Mucosa of descending colon (tissue), 3 donors: ENCODE measurements around the gene TBC1D3B. TPM values are rescaled to one million over a fixed set of nuclear protein-coding genes. Genes with fewer than 3 reads are reported as not detected.

Source experiments
- ATAC-seq: fragments of 200-7000 bp; cut with Tn5 transposase; one replicate; pipeline ENCODE4 v1.9.1; 2020; ENCODE audit warnings: mild to moderate bottlenecking, moderate library complexity
- DNase-seq, 3 donors: peaks; one replicate each; pipeline ENCODE4 v3.0.0-alpha.2; 2020
- H3K36me3 ChIP-seq: fragments of 200-600 bp; one replicate; pipeline ENCODE4 v1.8.0; 2021; ENCODE audit warnings: low read depth, mild to moderate bottlenecking
- H3K4me1 ChIP-seq: fragments of 200-600 bp; one replicate; pipeline ENCODE4 v1.8.0; 2021; ENCODE audit warnings: low read depth, mild to moderate bottlenecking
- H3K4me3 ChIP-seq: fragments of 200-600 bp; one replicate; pipeline ENCODE4 v1.8.0; 2021; ENCODE audit warnings: mild to moderate bottlenecking
- H3K9me3 ChIP-seq: fragments of 200-600 bp; one replicate; pipeline ENCODE4 v1.8.0; 2021; ENCODE audit warnings: mild to moderate bottlenecking
- intact Hi-C, 2 donors: fragments of 100-400 bp; cut with DNase I in 1 of 2; cut with micrococcal nuclease in 1 of 2; formaldehyde crosslinking; loops; one replicate each; pipeline versions ENCODE4 v1.11.0 to v1.11.1; 2022; cut with DNase I, micrococcal nuclease
- total RNA-seq, 3 donors: library from RNA; stranded (reverse); fragmentation: NEBNext Ultra II Directional in 2 of 3; extraction: Animal tissue kit (Norgen Biotek cat#: 25700) in 2 of 3; gene quantifications; one replicate each; pipeline versions ENCODE4 v1.2.1 to v1.2.4, GENCODE V29; 2021 to 2023
- TF ChIP-seq, protein P1 (sequence below): fragments of 200-600 bp; IDR thresholded peaks from one replicate; pipeline ENCODE4 v1.8.0; 2022; ENCODE audit warnings: antibody characterized with exemption, mild to moderate bottlenecking
- donor health status: DM: no; HTN: no; CAD: no; lungs with moderate emphysema.
- donor health status: DM: no; HTN: no; CAD: no.
- donor health status: DM: no; HTN: yes; CAD: no.

Gene TBC1D3B
- total RNA-seq, 3 donors from 2014 or later, result 8.0 to 12.9 (median 10.8) TPM

DNA sequence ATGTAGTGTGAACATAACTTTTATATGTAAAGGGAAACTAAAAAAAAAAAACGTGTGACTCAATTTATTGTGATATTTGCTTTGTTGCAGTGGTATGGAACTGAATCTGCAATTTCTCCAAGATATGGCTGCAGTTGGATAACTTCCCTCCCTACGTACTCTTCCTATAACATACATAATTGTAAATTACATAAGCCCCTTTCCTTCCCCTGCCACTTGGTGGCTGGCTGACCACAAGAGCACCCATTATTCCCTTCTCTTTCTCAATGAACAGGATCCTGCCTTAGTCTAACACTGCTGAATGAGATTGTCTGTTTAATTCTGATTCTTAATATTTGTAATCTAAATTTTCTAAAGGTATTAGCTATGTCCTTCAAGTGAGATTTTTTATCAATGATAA lies 45.0 kb downstream of the TBC1D3B start:
- Histone ChIP-seq H3K9me3 (no peaks in the 10 kb centered on the region), H3K4me1 (peaks cover 34% of the 10 kb centered on the region), H3K36me3 (no peaks in the 10 kb centered on the region), H3K4me3 (no peak overlapping the region)
- intact Hi-C loops, result no loop called here
- DNase-seq (no peak), ATAC-seq (no peak)
- TF ChIP-seq, protein P1, sequence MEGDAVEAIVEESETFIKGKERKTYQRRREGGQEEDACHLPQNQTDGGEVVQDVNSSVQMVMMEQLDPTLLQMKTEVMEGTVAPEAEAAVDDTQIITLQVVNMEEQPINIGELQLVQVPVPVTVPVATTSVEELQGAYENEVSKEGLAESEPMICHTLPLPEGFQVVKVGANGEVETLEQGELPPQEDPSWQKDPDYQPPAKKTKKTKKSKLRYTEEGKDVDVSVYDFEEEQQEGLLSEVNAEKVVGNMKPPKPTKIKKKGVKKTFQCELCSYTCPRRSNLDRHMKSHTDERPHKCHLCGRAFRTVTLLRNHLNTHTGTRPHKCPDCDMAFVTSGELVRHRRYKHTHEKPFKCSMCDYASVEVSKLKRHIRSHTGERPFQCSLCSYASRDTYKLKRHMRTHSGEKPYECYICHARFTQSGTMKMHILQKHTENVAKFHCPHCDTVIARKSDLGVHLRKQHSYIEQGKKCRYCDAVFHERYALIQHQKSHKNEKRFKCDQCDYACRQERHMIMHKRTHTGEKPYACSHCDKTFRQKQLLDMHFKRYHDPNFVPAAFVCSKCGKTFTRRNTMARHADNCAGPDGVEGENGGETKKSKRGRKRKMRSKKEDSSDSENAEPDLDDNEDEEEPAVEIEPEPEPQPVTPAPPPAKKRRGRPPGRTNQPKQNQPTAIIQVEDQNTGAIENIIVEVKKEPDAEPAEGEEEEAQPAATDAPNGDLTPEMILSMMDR, result no peak

DNA sequence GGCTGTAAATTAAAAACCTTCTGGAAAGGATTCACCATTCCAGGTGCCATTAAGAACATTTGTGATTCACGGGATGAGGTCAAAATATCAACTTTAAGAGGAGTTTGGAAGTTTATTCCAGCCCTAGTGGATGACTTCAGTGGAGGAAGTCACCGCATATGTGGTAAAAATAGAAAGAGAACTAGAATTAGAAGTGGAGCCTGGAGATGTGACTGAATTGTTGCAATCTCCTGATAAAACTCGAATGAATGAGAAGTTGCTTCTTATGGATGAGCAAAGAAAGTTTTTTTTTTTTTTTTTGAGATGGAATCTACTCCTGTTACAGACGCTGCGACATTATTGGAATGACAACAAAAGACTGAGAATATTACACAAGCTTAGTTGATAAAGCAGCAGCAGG lies 46.1 kb downstream of the TBC1D3B start:
- TF ChIP-seq, protein P1, result no peak
- Histone ChIP-seq H3K36me3 (no peaks in the 10 kb centered on the region), H3K9me3 (peaks cover 8% of the 10 kb centered on the region), H3K4me1 (peaks cover 25% of the 10 kb centered on the region), H3K4me3 (no peak overlapping the region)
- ATAC-seq (no peak), DNase-seq (no peak)
- intact Hi-C loops, result no loop called here

DNA sequence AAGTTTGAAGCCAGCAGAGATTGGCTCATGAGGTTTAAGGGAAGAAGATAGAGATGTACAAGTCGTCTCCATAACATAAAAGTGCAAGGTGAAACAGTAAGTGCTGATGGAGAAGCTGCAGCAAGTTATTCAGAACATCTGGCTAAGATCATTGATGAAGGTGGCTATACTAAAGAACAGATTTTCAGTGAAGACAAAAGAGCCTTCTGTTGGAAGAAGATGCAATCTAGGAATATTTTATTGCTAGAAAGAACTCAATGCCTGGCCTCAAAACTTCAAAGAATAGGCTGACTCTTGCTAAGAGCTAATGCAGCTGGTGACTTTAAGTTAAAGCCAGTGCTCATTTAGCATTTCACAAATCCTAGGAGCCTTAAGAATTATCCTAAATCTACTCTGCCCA lies 46.8 kb downstream of the TBC1D3B start:
- intact Hi-C loops, result no loop called here
- DNase-seq, result no peak
- Histone ChIP-seq H3K4me3 (no peak overlapping the region), H3K4me1 (peaks cover 25% of the 10 kb centered on the region), H3K9me3 (peaks cover 13% of the 10 kb centered on the region), H3K36me3 (no peaks in the 10 kb centered on the region)
- TF ChIP-seq, protein P1, result no peak
- ATAC-seq, result no peak

DNA sequence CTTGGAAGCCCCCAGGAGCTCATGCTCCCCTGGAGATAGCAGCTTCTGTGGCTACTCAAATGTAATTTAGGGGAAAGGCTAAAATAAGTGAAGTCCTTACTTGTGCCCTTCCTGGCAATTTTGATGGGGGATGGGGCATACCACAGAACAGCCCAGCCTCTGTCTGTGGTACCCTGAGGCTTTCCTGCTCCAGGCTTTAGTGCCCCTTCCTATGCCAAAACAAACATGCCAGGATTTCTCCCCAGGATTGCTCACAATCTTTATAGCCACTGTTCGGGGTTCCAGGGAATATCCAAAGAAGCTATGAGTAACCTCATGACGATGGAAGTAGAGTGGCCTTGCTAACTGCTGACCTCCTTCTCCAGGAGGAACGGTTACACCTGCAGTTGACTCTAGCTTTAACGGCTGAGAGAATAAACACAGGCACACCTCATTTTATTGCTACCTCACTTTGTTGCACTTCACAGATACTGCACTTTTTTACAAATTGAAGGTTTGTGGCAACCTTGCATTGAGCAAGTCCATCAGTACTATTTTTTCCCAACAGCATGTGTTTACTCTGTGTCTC lies 47.9 kb downstream of the TBC1D3B start:
- Histone ChIP-seq H3K4me3 (no peak overlapping the region), H3K36me3 (no peaks in the 10 kb centered on the region), H3K9me3 (peaks cover 13% of the 10 kb centered on the region), H3K4me1 (peaks cover 24% of the 10 kb centered on the region)
- TF ChIP-seq, protein P1, result no peak
- DNase-seq (peak in 1 of 3 donors; percentile 82), ATAC-seq (peak; percentile 94)
- intact Hi-C loops, result no loop called here

DNA sequence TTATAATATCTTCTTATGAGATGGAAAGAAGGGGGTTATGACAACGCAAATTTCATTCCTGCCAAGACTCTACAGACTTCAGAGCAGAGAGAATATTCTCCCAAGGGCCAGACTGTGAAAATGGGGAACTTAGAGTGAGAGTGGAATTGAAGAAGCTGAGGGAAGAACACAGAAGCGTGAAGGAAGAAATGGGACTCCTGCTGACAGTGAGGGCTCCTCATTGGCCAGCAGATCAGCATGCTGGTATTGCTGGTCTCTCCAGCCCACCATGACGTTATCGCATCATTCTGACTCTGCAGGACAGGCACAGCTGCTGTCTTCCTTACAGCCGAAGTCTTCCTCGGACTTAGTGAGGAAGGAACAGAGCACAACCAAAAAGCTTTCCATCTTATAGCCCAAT lies 48.5 kb downstream of the TBC1D3B start:
- Histone ChIP-seq H3K4me1 (peaks cover 22% of the 10 kb centered on the region), H3K4me3 (no peak overlapping the region), H3K9me3 (peaks cover 13% of the 10 kb centered on the region), H3K36me3 (no peaks in the 10 kb centered on the region)
- intact Hi-C loops, result no loop called here
- no peak for ATAC-seq
- TF ChIP-seq, protein P1, result no peak
- no peak for DNase-seq
